ENCODE results near the gene LRP1B.
"Not testable (repeated sequence)": the region's sequence is repeated elsewhere in the genome, so short reads cannot be mapped to it uniquely, and the experiment has no call there.

The LRP1B gene

GRCh38 chr2:140698636-140699035 is 1432.2 kb downstream of the LRP1B start:
- DNase-seq (ENCODE audit: low read depth in 2 of 2) = no peak

GRCh38 chr2:140696449-140696848 is 1434.4 kb downstream of the LRP1B start:
- DNase-seq (ENCODE audit: low read depth in 2 of 2) = no peak

GRCh38 chr2:140695155-140695554 is 1435.7 kb downstream of the LRP1B start:
- no peak for DNase-seq (ENCODE audit: low read depth in 2 of 2)

- DNase-seq (ENCODE audit: low read depth in 2 of 2) = no peak
Observed at GRCh38 chr2:140687825-140688224, 1443.0 kb downstream of the LRP1B start.

GRCh38 chr2:140683658-140684057 is 1447.2 kb downstream of the LRP1B start:
- DNase-seq (ENCODE audit: low read depth in 2 of 2) = no peak

GRCh38 chr2:140680862-140681261 is 1450.0 kb downstream of the LRP1B start:
- no peak for DNase-seq (ENCODE audit: low read depth in 2 of 2)

GRCh38 chr2:140679752-140680151 is 1451.1 kb downstream of the LRP1B start:
- no peak for DNase-seq (ENCODE audit: low read depth in 2 of 2)

GRCh38 chr2:140669911-140670310 is 1460.9 kb downstream of the LRP1B start:
- DNase-seq (ENCODE audit: low read depth in 2 of 2) = no peak

GRCh38 chr2:140667203-140667602 is 1463.6 kb downstream of the LRP1B start:
- no peak for DNase-seq (ENCODE audit: low read depth in 2 of 2)

- DNase-seq (ENCODE audit: low read depth in 2 of 2) = no peak
Observed at GRCh38 chr2:140662504-140662903, 1468.3 kb downstream of the LRP1B start.

- no peak for DNase-seq (ENCODE audit: low read depth in 2 of 2)
Observed at GRCh38 chr2:140658760-140659692, 1471.8 kb downstream of the LRP1B start.

GRCh38 chr2:140657657-140658056 is 1473.2 kb downstream of the LRP1B start:
- DNase-seq (ENCODE audit: low read depth in 2 of 2) = no peak

GRCh38 chr2:140654565-140654964 is 1476.3 kb downstream of the LRP1B start:
- no peak for DNase-seq (ENCODE audit: low read depth in 2 of 2)

- no peak for DNase-seq (ENCODE audit: low read depth in 2 of 2)
Observed at GRCh38 chr2:140650825-140651224, 1480.0 kb downstream of the LRP1B start.

- DNase-seq (ENCODE audit: low read depth in 2 of 2) = not testable (repeated sequence)
Observed at GRCh38 chr2:140650134-140650533, 1480.7 kb downstream of the LRP1B start.

GRCh38 chr2:140648393-140648792 is 1482.4 kb downstream of the LRP1B start:
- no peak for DNase-seq (ENCODE audit: low read depth in 2 of 2)

GRCh38 chr2:140643761-140644187 is 1487.0 kb downstream of the LRP1B start:
- no peak for DNase-seq (ENCODE audit: low read depth in 2 of 2)

GRCh38 chr2:140641163-140641562 is 1489.7 kb downstream of the LRP1B start:
- DNase-seq (ENCODE audit: low read depth in 2 of 2) = no peak

- no peak for DNase-seq (ENCODE audit: low read depth in 2 of 2)
Observed at GRCh38 chr2:140639628-140640027, 1491.2 kb downstream of the LRP1B start.

- DNase-seq (ENCODE audit: low read depth in 2 of 2) = no peak
Observed at GRCh38 chr2:140630557-140630956, 1500.3 kb downstream of the LRP1B start.

GRCh38 chr2:140627885-140628284 is 1502.9 kb downstream of the LRP1B start:
- no peak for DNase-seq (ENCODE audit: low read depth in 2 of 2)

- no peak for DNase-seq (ENCODE audit: low read depth in 2 of 2)
Observed at GRCh38 chr2:140627136-140627535, 1503.7 kb downstream of the LRP1B start.

- DNase-seq (ENCODE audit: low read depth in 2 of 2) = no peak
Observed at GRCh38 chr2:140624200-140624599, 1506.6 kb downstream of the LRP1B start.
